ENCODE measurements around the gene STON2.
A peak's percentile ranks its signal among the peaks of the same experiment; 100 is the strongest.

Gene STON2

GRCh38 chr14:81295958-81296923, 103.9 kb downstream of the STON2 start:
- FAIRE-seq = no peak

- FAIRE-seq = no peak
Observed at GRCh38 chr14:81289516-81289915, 110.6 kb downstream of the STON2 start.

- no peak for FAIRE-seq
Observed at GRCh38 chr14:81286574-81287370, 113.4 kb downstream of the STON2 start.

- no peak for FAIRE-seq
Observed at GRCh38 chr14:81285245-81285644, 114.9 kb downstream of the STON2 start.

- no peak for FAIRE-seq
Observed at GRCh38 chr14:81281332-81281731, 118.8 kb downstream of the STON2 start.

- FAIRE-seq = no peak
Observed at GRCh38 chr14:81280136-81280791, 119.9 kb downstream of the STON2 start.

- no peak for FAIRE-seq
Observed at GRCh38 chr14:81277096-81277495, 123.0 kb downstream of the STON2 start.

GRCh38 chr14:81276073-81277069, 123.8 kb downstream of the STON2 start:
- FAIRE-seq = no peak

- FAIRE-seq = no peak
Observed at GRCh38 chr14:81275305-81276072, 124.6 kb downstream of the STON2 start.

- no peak for FAIRE-seq
Observed at GRCh38 chr14:81273961-81274575, 126.1 kb downstream of the STON2 start.

- FAIRE-seq = no peak
Observed at GRCh38 chr14:81273521-81273920, 126.6 kb downstream of the STON2 start.

GRCh38 chr14:81272317-81272716, 127.8 kb downstream of the STON2 start:
- FAIRE-seq = no peak

GRCh38 chr14:81269979-81270375, 130.1 kb downstream of the STON2 start:
- no peak for FAIRE-seq

GRCh38 chr14:81269100-81269978, 130.8 kb downstream of the STON2 start:
- peak; percentile 92 for FAIRE-seq

- FAIRE-seq = no peak
Observed at GRCh38 chr14:81268016-81268416, 132.1 kb downstream of the STON2 start.

GRCh38 chr14:81265636-81266169, 134.4 kb downstream of the STON2 start:
- FAIRE-seq = no peak

- FAIRE-seq = no peak
Observed at GRCh38 chr14:81264671-81265070, 135.5 kb downstream of the STON2 start.

- no peak for FAIRE-seq
Observed at GRCh38 chr14:81263777-81264410, 136.2 kb downstream of the STON2 start.

GRCh38 chr14:81261176-81261575, 138.9 kb downstream of the STON2 start:
- no peak for FAIRE-seq
